Inflammatory macrophage (primary cell): ENCODE measurements around the gene ANO10.

Experiments used
- DNase-seq, 2 donors: peaks; one replicate each; pipeline ENCODE4 v3.0.0-alpha.2; 2020 to 2022

The ANO10 gene

GRCh38 chr3:43410592-43410991 is 211.2 kb downstream of the ANO10 start:
- no peak for DNase-seq

- no peak for DNase-seq
Measured at GRCh38 chr3:43409506-43409905, 212.3 kb downstream of the ANO10 start.

GRCh38 chr3:43406643-43407023 is 215.2 kb downstream of the ANO10 start:
- no peak for DNase-seq

- peak in 1 of 2 donors; percentile 19 for DNase-seq
Measured at GRCh38 chr3:43405888-43406642, 215.7 kb downstream of the ANO10 start.

GRCh38 chr3:43400781-43401730 is 220.8 kb downstream of the ANO10 start:
- peak in 1 of 2 donors; percentile 15 for DNase-seq

- DNase-seq: no peak
Measured at GRCh38 chr3:43400167-43400566, 221.6 kb downstream of the ANO10 start.

GRCh38 chr3:43399034-43399433 is 222.8 kb downstream of the ANO10 start:
- DNase-seq: no peak

GRCh38 chr3:43394041-43394554 is 227.7 kb downstream of the ANO10 start:
- no peak for DNase-seq

GRCh38 chr3:43391621-43392020 is 230.2 kb downstream of the ANO10 start:
- DNase-seq: no peak

GRCh38 chr3:43390255-43390588 is 231.6 kb downstream of the ANO10 start:
- no peak for DNase-seq

GRCh38 chr3:43389388-43390254 is 232.2 kb downstream of the ANO10 start:
- DNase-seq: peak; percentile 86 to 87

GRCh38 chr3:43388915-43389314 is 232.9 kb downstream of the ANO10 start:
- no peak for DNase-seq

GRCh38 chr3:43388175-43388574 is 233.6 kb downstream of the ANO10 start:
- no peak for DNase-seq

- DNase-seq: no peak
Measured at GRCh38 chr3:43379343-43379742, 242.5 kb downstream of the ANO10 start.

GRCh38 chr3:43378066-43378935 is 243.5 kb downstream of the ANO10 start:
- DNase-seq: peak; percentile 15 to 21

- no peak for DNase-seq
Measured at GRCh38 chr3:43373560-43373928, 248.3 kb downstream of the ANO10 start.

- peak; percentile 25 to 79 for DNase-seq
Measured at GRCh38 chr3:43372809-43373559, 248.8 kb downstream of the ANO10 start.

- no peak for DNase-seq
Measured at GRCh38 chr3:43372007-43372740, 249.6 kb downstream of the ANO10 start.

GRCh38 chr3:43371494-43371893 is 250.3 kb downstream of the ANO10 start:
- no peak for DNase-seq
